Caki2 (cell line): ENCODE results near the gene TCF3. TPM values are rescaled to one million over a fixed set of nuclear protein-coding genes. Genes with fewer than 3 reads are reported as not detected.
"Not testable (repeated sequence)": the region's sequence is repeated elsewhere in the genome, so short reads cannot be mapped to it uniquely, and the experiment has no call there.

Experiments used
- DNase-seq: peaks from one replicate; pipeline ENCODE4 v3.0.0-alpha.2; 2015; ENCODE audit warnings: low read depth
- in situ Hi-C: cut with HindIII; loops from 2 replicates; pipeline ENCODE4 v1.10.0; 2016; ENCODE audit warnings: low sequenced_read_pairs, low pct_unique_long_range_greater_than_20kb, mixed read lengths
- total RNA-seq: library from RNA; depleted of rRNA; stranded (reverse); fragments of >200 nt; shearing (Covaris generic); gene quantifications from 2 replicates; pipeline ENCODE4 v1.2.3, GENCODE V29; 2014; ENCODE audit warnings: low replicate concordance; rRNA removed

Gene TCF3
- 40.2 and 65.0 TPM in 2 replicates for total RNA-seq

DNA sequence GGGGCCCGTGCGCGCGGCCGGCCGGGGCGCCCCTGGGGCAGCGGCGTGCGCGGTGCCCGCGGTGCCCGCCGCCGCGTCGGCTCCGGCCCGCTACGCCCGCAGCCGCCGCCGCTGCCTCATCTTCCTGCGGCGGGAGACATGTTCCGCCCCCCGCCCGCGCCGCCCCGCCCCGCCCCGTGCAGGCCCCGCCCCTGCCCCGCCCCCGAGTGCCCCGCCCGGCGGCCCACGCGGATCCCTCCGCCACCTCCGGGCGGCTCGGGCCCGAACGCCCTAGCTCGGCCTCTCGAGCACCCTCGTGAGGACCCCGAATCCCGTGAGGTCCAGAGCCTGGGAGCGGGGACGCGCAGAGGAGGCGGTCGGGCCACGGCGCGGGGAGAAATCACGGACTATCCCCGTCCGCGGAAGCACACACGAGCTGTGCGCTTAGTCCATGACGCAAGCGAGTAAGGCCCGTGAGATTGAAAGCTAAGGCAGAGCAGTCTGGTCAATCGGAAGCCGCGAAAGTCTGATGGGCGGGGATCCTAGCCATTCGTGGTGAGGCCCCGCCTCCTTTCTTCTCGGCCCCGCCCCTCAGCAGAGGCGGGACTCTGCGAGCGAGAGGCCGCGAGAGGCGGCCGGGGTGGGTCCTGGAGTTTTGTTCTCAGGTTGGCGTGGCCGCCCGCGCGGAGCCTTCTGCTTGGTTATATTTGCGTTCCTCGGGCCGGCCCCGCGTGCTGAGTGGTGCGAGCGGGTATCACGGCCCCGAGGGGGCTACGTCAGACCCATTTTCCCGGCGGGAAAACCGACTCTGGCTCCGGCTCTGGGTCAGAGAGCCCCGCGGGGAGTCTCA lies at the start of gene TCF3:
TSS of gene TCF3 (minus strand) at position 145 of the 829 bp plus-strand sequence. CDS start 2,367 bp downstream, outside the sequence.
- in situ Hi-C loops: no loop called here
- peak; percentile 98 for DNase-seq

GRCh38 chr19:1700733-1701663 lies 48.6 kb upstream of the TCF3 start:
- in situ Hi-C loops: no loop called here

GRCh38 chr19:1699998-1700732 lies 47.8 kb upstream of the TCF3 start:
- in situ Hi-C loops: no loop called here
- DNase-seq: no peak

More at GRCh38 chr19:1700733-1701663, 48.6 kb upstream of the TCF3 start:
- DNase-seq: no peak

GRCh38 chr19:1699386-1699785 lies 47.0 kb upstream of the TCF3 start:
- in situ Hi-C loops: no loop called here

DNA sequence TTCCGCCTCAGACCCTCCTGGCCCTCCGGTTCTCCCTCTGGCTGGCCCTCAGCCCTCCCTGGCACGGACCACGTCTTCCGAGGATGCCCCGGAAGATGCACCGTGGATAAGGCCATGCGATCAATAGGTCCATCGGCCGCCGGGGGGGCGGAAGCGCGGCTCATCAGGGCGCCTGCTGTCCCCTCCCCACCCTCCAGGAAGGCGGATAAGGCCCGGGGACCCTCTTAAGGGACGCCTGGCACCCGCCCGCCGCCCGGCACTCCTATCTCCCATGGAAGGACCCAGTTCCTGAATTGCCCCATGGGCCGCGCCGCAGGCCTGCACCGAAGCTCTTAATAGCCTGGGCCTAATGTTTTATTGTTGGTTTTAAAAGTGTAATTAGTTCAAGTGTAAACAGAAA lies 46.2 kb upstream of the TCF3 start:
- no peak for DNase-seq
- in situ Hi-C loops: no loop called here

More at GRCh38 chr19:1699386-1699785, 47.0 kb upstream of the TCF3 start:
- DNase-seq: no peak

DNA sequence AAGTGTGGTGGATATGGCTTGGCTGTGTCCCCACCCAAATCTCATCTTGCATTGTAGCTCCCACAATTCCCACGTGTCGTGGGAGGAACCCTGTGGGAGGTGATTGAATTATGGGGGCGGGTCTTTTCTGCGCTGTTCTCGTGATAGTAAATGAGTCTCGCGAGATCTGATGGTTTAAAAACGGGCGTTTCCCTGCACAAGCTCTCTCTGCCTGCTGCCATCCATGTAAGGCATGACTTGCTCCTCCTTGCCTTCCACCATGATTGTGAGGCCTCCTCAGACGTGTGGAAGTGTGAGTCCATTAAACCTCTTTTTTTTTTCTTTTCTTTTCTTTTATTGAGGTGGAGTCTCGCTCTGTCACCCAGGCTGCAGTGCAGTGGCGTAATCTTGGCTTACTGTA lies 43.1 kb upstream of the TCF3 start:
- in situ Hi-C loops: not testable (repeated sequence)

DNA sequence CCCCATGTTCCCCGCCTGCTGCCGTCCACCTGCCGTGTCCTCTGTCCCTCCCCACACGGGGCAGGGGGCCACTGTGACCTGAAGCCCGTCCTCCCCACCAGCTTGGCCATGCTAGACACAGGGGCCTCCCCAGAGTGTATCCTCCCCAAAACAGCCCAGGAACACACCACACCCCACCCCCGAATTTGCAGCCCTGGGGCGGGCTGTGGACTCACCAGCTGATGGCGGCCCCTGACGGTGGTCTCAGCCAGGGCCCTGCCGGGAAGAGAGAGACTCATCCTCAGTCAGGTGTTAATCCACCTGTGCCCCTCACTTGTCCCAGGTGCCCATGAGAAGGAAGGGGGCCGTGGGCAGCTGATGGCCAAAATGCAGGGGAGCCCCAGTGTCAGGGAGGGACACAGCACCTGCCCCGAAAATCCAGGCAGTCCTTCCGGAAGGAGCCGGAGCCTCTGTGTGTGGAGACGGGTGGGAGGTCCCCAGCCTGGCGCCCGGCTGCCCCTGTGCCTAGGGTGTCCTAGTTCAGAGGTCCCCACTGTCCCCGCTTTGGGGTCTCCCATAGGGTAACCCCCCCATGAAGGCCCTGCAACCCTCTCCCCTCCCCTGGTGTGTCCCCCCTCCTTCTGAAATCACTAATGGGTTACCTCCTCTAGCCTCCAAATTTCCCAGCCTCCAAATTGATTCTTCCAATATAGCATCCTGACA lies 39.3 kb upstream of the TCF3 start:
- in situ Hi-C loops: no loop called here
- DNase-seq: no peak

More for the DNA sequence above, 43.1 kb upstream of the TCF3 start:
- not testable (repeated sequence) for DNase-seq

GRCh38 chr19:1690699-1691307 lies 38.4 kb upstream of the TCF3 start:
- in situ Hi-C loops: no loop called here
- DNase-seq: peak; percentile 49

- in situ Hi-C loops: not testable (repeated sequence)
Measured at GRCh38 chr19:1685785-1686184, 33.4 kb upstream of the TCF3 start.

DNA sequence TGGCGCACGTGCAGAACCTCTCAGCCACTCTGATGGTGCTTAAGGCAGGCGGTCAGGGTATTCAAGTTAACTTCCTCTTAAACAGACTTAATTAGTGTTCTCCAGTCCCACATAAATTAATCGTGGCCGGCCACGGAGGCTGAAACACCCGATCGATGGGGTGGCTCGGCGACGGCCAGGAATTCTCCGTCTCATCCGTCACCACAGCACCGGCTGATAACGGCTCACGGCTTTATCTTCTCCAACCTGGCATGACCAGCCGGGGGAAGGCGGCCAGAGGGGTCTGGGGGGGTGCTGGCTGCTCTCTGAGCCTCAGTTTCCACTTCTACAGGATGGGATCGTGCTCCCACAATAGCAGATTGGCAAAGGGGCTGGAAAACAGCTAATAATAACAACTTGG lies 32.6 kb upstream of the TCF3 start:
- in situ Hi-C loops: no loop called here
- no peak for DNase-seq

More at GRCh38 chr19:1685785-1686184, 33.4 kb upstream of the TCF3 start:
- DNase-seq: not testable (repeated sequence)

DNA sequence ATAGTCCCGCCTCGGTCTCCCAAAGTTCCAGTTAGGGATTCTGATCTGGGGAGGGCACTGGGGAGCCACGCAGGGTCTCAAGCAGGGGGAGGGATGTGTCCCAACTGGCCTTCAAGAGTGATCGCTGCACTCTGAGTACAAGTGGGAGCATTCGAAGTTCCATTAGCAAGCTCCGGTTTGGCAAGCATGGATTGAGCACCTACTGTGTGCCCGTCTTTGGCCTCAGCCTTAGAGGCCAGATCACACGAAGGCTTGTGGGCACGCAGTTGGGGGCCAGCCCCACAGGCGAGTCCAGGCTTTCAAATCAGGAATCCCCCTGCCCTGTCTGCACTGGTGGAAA lies 32.1 kb upstream of the TCF3 start:
- no peak for DNase-seq
- in situ Hi-C loops: no loop called here

- DNase-seq: no peak
- in situ Hi-C loops: no loop called here
Measured at GRCh38 chr19:1683869-1684572, 31.6 kb upstream of the TCF3 start.

- no peak for DNase-seq
- in situ Hi-C loops: no loop called here
Measured at GRCh38 chr19:1680976-1681375, 28.6 kb upstream of the TCF3 start.

DNA sequence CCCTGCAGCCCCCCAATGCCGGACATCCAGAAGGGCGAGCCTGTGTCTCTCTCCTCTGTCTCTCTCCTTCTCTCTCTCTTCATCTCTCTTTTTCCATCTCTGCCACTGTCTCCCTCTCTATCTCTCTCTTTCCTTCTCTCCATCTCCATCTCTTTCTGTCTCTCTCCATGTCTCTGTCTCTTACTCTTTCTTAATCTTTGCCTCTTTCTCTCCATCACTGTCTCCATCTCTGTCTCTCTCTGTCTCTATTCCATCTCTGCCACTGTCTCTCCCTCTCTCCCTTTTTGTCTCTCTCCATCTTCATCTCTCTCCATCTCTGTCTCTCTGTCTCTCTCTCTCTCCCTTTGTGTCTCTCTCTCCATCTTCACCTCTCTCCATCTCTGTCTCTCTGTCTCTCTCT lies 25.7 kb upstream of the TCF3 start:
- DNase-seq: no peak
- in situ Hi-C loops: no loop called here

GRCh38 chr19:1676351-1677266 lies 24.2 kb upstream of the TCF3 start:
- DNase-seq: no peak
- in situ Hi-C loops: no loop called here
